ENCODE data around the gene DHRS1.

GRCh38 chr14:24331731-24332267 lies 32.2 kb upstream of the DHRS1 start:
- TF ChIP-seq CTCF (IDR thresholded peaks at IDR 0.05) (no peak), POLR2A (IDR thresholded peaks at IDR 0.05) (no peak)

Measured in testis (tissue), 2 donors.